Aortic smooth muscle cell (primary cell): Measurements from ENCODE around the gene RABEP2. TPM values are rescaled to one million over a fixed set of nuclear protein-coding genes. Genes with fewer than 3 reads are reported as not detected.

Experiments used
- total RNA-seq: library from RNA; depleted of rRNA; stranded (reverse); fragments of >200 nt; gene quantifications from 2 replicates; pipeline ENCODE4 v1.2.3, GENCODE V29; 2014

RABEP2 gene
- 37.1 and 43.3 TPM in 2 replicates for total RNA-seq

DNA sequence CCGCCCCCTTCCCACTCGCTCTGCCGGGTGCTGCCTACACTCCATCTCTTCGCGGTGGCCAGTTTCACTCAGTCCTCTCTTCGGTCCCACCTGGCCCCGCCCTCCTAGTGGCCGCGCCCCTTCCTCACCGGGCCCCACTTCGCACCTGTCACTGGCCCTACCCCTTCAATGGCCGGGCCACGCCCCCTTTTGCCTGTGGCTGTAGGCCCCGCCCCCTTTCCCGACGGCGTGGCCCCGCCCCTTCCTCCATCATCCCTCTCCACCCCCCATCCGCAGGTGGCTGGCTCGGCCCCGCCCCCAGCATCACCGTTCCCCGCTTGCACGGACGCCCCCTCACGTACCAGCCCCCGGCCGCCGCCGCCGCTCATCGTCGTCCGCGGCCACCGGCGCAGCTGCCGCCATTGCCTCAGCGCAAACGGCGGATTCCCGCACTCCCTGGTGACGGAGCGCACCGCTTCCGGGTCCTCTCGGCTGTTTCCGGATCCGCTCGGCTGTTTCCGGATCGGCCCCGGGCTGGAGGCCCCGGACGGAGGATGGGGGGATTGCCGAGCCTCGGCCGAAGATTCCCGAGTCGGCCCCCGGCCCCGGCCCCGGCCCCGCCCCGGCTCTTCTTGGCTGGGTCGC lies at the start of gene RABEP2:
TSS of gene RABEP2 (minus strand) at position 477 of the 624 bp plus-strand sequence. CDS start at position 402, 75 bp downstream.

GRCh38 chr16:28974437-28975157 lies 49.6 kb upstream of the RABEP2 start, which contains the start of gene SPNS1:
Gene SPNS1 (plus strand): TSS chr16:28974778. CDS start chr16:28975152, 374 bp downstream.

GRCh38 chr16:28950648-28951409 lies 25.8 kb upstream of the RABEP2 start, which contains the start of gene NFATC2IP:
Gene NFATC2IP (plus strand): TSS chr16:28950937. CDS start chr16:28951012, 75 bp downstream.

GRCh38 chr16:28931801-28932225 lies 6.8 kb upstream of the RABEP2 start, which contains the start of gene CD19:
Gene CD19 (plus strand): TSS chr16:28931971. CDS start chr16:28932001, 30 bp downstream.

DNA sequence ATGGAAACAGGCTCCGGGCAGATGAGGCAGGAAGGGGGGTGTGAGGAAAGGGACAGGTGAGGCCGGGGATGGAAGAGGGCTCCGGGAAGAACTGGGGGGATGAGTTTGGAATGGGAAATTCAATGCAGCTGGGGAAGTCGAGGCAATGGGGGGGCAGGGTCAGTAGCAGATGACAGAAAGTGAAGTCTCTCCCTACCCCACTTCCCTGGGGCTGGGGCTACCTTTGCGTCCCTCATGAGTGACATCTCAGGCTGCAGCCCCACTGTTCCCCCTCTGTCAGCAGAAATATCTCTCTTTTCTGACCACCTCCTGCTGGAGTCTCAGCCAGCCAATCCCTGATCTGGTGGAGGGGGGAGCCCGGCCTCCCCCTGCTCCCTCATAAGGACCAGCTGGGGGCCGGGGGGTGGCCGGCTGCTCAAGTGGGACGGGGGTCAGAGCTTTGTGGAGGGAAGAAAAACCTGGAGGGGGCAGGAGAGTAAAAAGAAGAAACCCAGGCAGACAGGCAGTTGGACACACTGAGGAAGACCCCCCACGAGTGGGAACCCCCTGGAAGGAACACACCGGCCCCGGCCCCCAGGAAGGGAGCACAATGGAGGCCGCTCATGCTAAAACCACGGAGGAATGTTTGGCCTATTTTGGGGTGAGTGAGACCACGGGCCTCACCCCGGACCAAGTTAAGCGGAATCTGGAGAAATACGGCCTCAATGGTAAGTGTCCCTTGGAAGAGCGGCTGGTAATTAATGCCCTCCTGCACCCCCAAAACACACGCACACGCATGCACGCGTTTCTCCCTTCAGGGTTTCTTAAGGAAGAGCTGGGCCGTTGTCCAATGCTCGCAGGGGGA lies 46.7 kb downstream of the RABEP2 start, which contains the start of gene ATP2A1:
TSS of gene ATP2A1 (plus strand) at position 406 of the 844 bp plus-strand sequence. CDS start at position 590, 184 bp downstream.

Other genes with a start within 250 kb of the RABEP2 start
- gene EIF3C, start 213.8 kb downstream of the RABEP2 start, total RNA-seq = 218 and 530 TPM in 2 replicates
- gene NPIPB9, start 173.5 kb downstream of the RABEP2 start, total RNA-seq = 0.26 and 1.2 TPM in 2 replicates
- 26.0 and 40.7 TPM in 2 replicates for gene ATXN2L, start 102.2 kb downstream of the RABEP2 start, total RNA-seq
- 81.1 and 100 TPM in 2 replicates for gene TUFM, start 78.9 kb downstream of the RABEP2 start, total RNA-seq
- gene SH2B1, start 61.4 kb downstream of the RABEP2 start, total RNA-seq = 11.2 and 11.6 TPM in 2 replicates
- under 0.01 and 0.12 TPM in 2 replicates for gene ATP2A1, start 46.8 kb downstream of the RABEP2 start, total RNA-seq
- not detected in 2 replicates for gene CD19, start 6.7 kb upstream of the RABEP2 start, total RNA-seq
- 12.8 and 14.1 TPM in 2 replicates for gene NFATC2IP, start 25.7 kb upstream of the RABEP2 start, total RNA-seq
- 24.4 and 25.6 TPM in 2 replicates for gene SPNS1, start 49.5 kb upstream of the RABEP2 start, total RNA-seq
- 0.53 and 0.68 TPM in 2 replicates for gene LAT, start 59.8 kb upstream of the RABEP2 start, total RNA-seq